K562 (cell line): ENCODE data around the gene ADAMTS14. TPM values are rescaled to one million over a fixed set of nuclear protein-coding genes. Genes with fewer than 3 reads are reported as not detected.

Experiments
- ARID3A ChIP-seq: IDR thresholded peaks from 2 replicates; pipeline ENCODE4 v1.6.1; 2012; ENCODE audit warnings: low read depth, low read length, improper control_type of control experiment, borderline replicate concordance
- BCL6 ChIP-seq: fragments of 250-450 bp; sonication (Bioruptor Pico); IDR thresholded peaks from 2 replicates; pipeline ENCODE4 v1.4.0; 2020
- CREM ChIP-seq: IDR thresholded peaks from 2 replicates; pipeline ENCODE4 v1.6.1; 2014; ENCODE audit warnings: antibody characterized with exemption, low read depth
- GATA2 ChIP-seq: sonication (generic); formaldehyde crosslinking; IDR thresholded peaks from 2 replicates; pipeline ENCODE4 v1.4.0; 2020; ENCODE audit warnings: mild to moderate bottlenecking, missing genetic modification reagents
- HDAC6 ChIP-seq: IDR thresholded peaks from 2 replicates; pipeline ENCODE4 v1.6.1; 2012; ENCODE audit warnings: low read depth, mild to moderate bottlenecking, control low read depth, inconsistent platforms, low read length, moderate library complexity
- KAT2B ChIP-seq: IDR thresholded peaks from one replicate; pipeline ENCODE4 v1.6.1; 2012; ENCODE audit warnings: low read depth, mild to moderate bottlenecking, control low read depth, inconsistent platforms, low read length, moderate library complexity
- KLF10 ChIP-seq: fragments of 250-450 bp; sonication (Bioruptor Pico); IDR thresholded peaks from 2 replicates; pipeline ENCODE4 v1.6.1; 2021; ENCODE audit warnings: matching md5 sums
- MEIS2 ChIP-seq: fragments of 450-650 bp; IDR thresholded peaks from 2 replicates; pipeline ENCODE4 v1.6.1; 2014; ENCODE audit warnings: mild to moderate bottlenecking; ENCODE audit not compliant: partially characterized antibody
- MTF1 ChIP-seq: fragments of 250-450 bp; sonication (Bioruptor Pico); IDR thresholded peaks from 2 replicates; pipeline ENCODE4 v1.9.0; 2021; ENCODE audit warnings: moderate library complexity, mild to moderate bottlenecking, inconsistent platforms, borderline replicate concordance
- NFYB ChIP-seq: IDR thresholded peaks from 2 replicates; pipeline ENCODE4 v1.6.1; 2011; ENCODE audit warnings: mild to moderate bottlenecking, moderate library complexity; ENCODE audit not compliant: insufficient read length; ENCODE audit errors: extremely low read depth
- NUFIP1 ChIP-seq: fragments of 450-650 bp; IDR thresholded peaks from 2 replicates; pipeline ENCODE4 v1.6.1; 2018; ENCODE audit not compliant: partially characterized antibody
- PATZ1 ChIP-seq: fragments of 250-450 bp; sonication (Bioruptor Pico); IDR thresholded peaks from 2 replicates; pipeline ENCODE4 v1.5.0; 2020; ENCODE audit warnings: mild to moderate bottlenecking, borderline replicate concordance
- PKNOX1 ChIP-seq: fragments of 450-650 bp; IDR thresholded peaks from 2 replicates; pipeline ENCODE4 v1.6.1; 2016
- POLR2B ChIP-seq: fragments of 450-650 bp; IDR thresholded peaks from 2 replicates; pipeline ENCODE4 v1.6.1; 2018; ENCODE audit warnings: low read depth; ENCODE audit not compliant: partially characterized antibody
- SMAD3 ChIP-seq: fragments of 450-650 bp; formaldehyde crosslinking; conservative IDR thresholded peaks from 2 replicates; pipeline ENCODE4 v1.4.0; 2020; ENCODE audit warnings: mild to moderate bottlenecking
- SMARCE1 ChIP-seq: fragments of 450-650 bp; IDR thresholded peaks from 2 replicates; pipeline ENCODE4 v1.7.1; 2016; ENCODE audit warnings: mild to moderate bottlenecking
- SPI1 ChIP-seq: IDR thresholded peaks from 2 replicates; pipeline ENCODE4 v1.6.1; 2011; ENCODE audit warnings: low read depth, low read length, control low read depth, borderline replicate concordance
- TBP ChIP-seq: optimal IDR thresholded peaks from 2 replicates; pipeline ENCODE3; 2011; ENCODE audit warnings: low read depth, low read length, improper control_type of control experiment
- TRIM24 ChIP-seq, 2 experiments: fragments of 450-650 bp; IDR thresholded peaks; 2 replicates each; pipeline ENCODE4 v1.6.1; 2016
- ZNF354B ChIP-seq: fragments of 250-450 bp; sonication (Bioruptor Pico); IDR thresholded peaks from 2 replicates; pipeline ENCODE4 v1.4.0; 2020
- ZNF395 ChIP-seq: fragments of 200-800 bp; sonication (Bioruptor generic); IDR thresholded peaks from 2 replicates; pipeline ENCODE4 v1.6.1; 2017; ENCODE audit warnings: missing genetic modification characterization, missing compliant biosample characterization
- ZNF668 ChIP-seq: fragments of 250-450 bp; sonication (Bioruptor Pico); IDR thresholded peaks from 2 replicates; pipeline ENCODE4 v1.8.0; 2022; ENCODE audit warnings: mild to moderate bottlenecking, inconsistent platforms
- ZZZ3 ChIP-seq: fragments of 450-650 bp; IDR thresholded peaks from 2 replicates; pipeline ENCODE4 v1.6.1; 2016; ENCODE audit warnings: antibody characterized with exemption, mild to moderate bottlenecking, moderate library complexity
- polyA plus RNA-seq, 8 experiments: library from polyadenylated mRNA; depleted of rRNA in 4 of 8; stranded (reverse) in 5 of 8; unstranded in 3 of 8; fragments of >200 nt; fragmentation: Nextera tagmentation in 2 of 8; fragmentation: Illumina TruSeq in 1 of 8; extraction: Ambion mirVana in 2 of 8; extraction: Trizol in 1 of 8; gene quantifications; 2 replicates each; pipeline versions ENCODE4 v1.2.1 to v1.2.3, GENCODE V29; 2011 to 2014; ENCODE audit warnings: inconsistent platforms in 1 of 8, missing spikeins in 1 of 8
- total RNA-seq, 7 experiments: library from RNA; depleted of rRNA in 6 of 7; stranded (reverse); fragments of >200 nt in 6 of 7; fragmentation: Illumina TruSeq in 2 of 7; extraction: Trizol in 2 of 7; gene quantifications; 2 replicates each; pipeline versions ENCODE4 v1.2.1 to v1.2.3, GENCODE V29; 2011 to 2021; ENCODE audit warnings: low replicate concordance in 1 of 7

ADAMTS14 gene
- total and polyA plus RNA-seq, 9 of the 15 experiments (the other 6 are each of a cell fraction or from before 2014, with no cell fraction given), result 0.04 to 37.4 (median 15.9) TPM

- TF ChIP-seq SPI1 (no peak), MTF1 (CRISPR knock-in tag) (no peak), HDAC6 (no peak), SMARCE1 (peak; percentile 98), CREM (peak; percentile 75), BCL6 (CRISPR knock-in tag) (peak; percentile 74; the same call in 1 of the 2 replicates), TBP (peak; percentile 77), GATA2 (peak; percentile 96), MEIS2 (peak; percentile 93), PKNOX1 (peak; percentile 87), KLF10 (no peak), NFYB (no peak), PATZ1 (no peak), NUFIP1 (peak; percentile 67), KAT2B (peak; percentile 39), TRIM24 (IDR thresholded peaks at IDR 0.05) (peak; percentile 81 to 93; a peak in 3 of 4 replicates), ZNF354B (CRISPR knock-in tag) (no peak), POLR2B (peak; percentile 68), ZNF668 (peak; percentile 82), ZZZ3 (no peak), ARID3A (peak; percentile 100), SMAD3 (peak; percentile 85; the same call in 1 of the 2 replicates), ZNF395 (CRISPR knock-in tag) (peak; percentile 96)
Observed at GRCh38 chr10:70666960-70667798, 5.1 kb upstream of the ADAMTS14 start (continued).
